DND-41 (cell line): ENCODE measurements around the gene LHPP.

Experiments
- CTCF ChIP-seq: IDR thresholded peaks from 2 replicates; pipeline ENCODE4 v1.5.1; 2012; ENCODE audit warnings: borderline replicate concordance, low read length, moderate library complexity, mild to moderate bottlenecking; ENCODE audit not compliant: poor library complexity, severe bottlenecking; ENCODE audit errors: extremely low read depth
- EZH2 ChIP-seq: IDR thresholded peaks from 3 replicates; pipeline ENCODE4 v1.6.1; 2012; ENCODE audit warnings: borderline replicate concordance, low read depth, mild to moderate bottlenecking, moderate library complexity, low read length, inconsistent platforms; ENCODE audit not compliant: severe bottlenecking

- TF ChIP-seq CTCF (no peak), EZH2 (no peak)
Observed at GRCh38 chr10:124575107-124576035, 113.7 kb downstream of the LHPP start.
